PC-3 (cell line): ENCODE data around the gene RCBTB2. TPM values are rescaled to one million over a fixed set of nuclear protein-coding genes. Genes with fewer than 3 reads are reported as not detected.

Experiments used
- ATAC-seq: fragments of 200-7000 bp; cut with Tn5 transposase; 2 replicates; pipeline ENCODE4 v1.9.1; 2020; ENCODE audit warnings: mild to moderate bottlenecking, moderate library complexity
- BruUV-seq: library from RNA; stranded (reverse); fragments of 400-500 nt; replicated peaks from 2 replicates; lab custom pipeline; 2021; lab: Mats Ljungman, UMichigan
- CTCF ChIA-PET: fragments of 300-600 bp; sonication (Branson Sonifier 250); formaldehyde crosslinking; loops from one replicate; lab custom pipeline; 2022; ENCODE audit warnings: antibody characterized with exemption; lab: Charles Lee
- POLR2A ChIA-PET: fragments of 300-600 bp; sonication (Branson Sonifier 250); formaldehyde crosslinking; loops from one replicate; lab custom pipeline; 2022; ENCODE audit warnings: antibody characterized with exemption; ENCODE audit not compliant: unreplicated experiment; lab: Charles Lee
- DNase-seq: peaks from one replicate; pipeline ENCODE4 v3.0.0-alpha.2; 2015
- H2AFZ ChIP-seq: fragments of 300-600 bp; sonication (generic); 2 replicates; pipeline ENCODE4 v1.6.0; 2016; ENCODE audit warnings: antibody characterized with exemption, low read length
- H3F3A ChIP-seq: fragments of 300-600 bp; sonication (generic); one replicate; pipeline ENCODE4 v1.6.0; 2017; ENCODE audit warnings: antibody characterized with exemption, low read length, control low read depth, mild to moderate bottlenecking; ENCODE audit not compliant: unreplicated experiment
- H3K27ac ChIP-seq: fragments of 300-600 bp; sonication (generic); 2 replicates; pipeline ENCODE4 v1.5.1; 2016; ENCODE audit warnings: mild to moderate bottlenecking, low read length
- H3K27me3 ChIP-seq: fragments of 300-600 bp; sonication (generic); 2 replicates; pipeline ENCODE4 v1.6.1; 2016; ENCODE audit warnings: low read length, mixed read lengths
- H3K36me3 ChIP-seq: fragments of 300-600 bp; sonication (generic); 2 replicates; pipeline ENCODE4 v1.6.1; 2016; ENCODE audit warnings: low read depth, mixed run types, low read length, mixed read lengths
- H3K4me1 ChIP-seq: fragments of 300-600 bp; sonication (generic); 2 replicates; pipeline ENCODE4 v1.5.1; 2016; ENCODE audit warnings: low read length; ENCODE audit not compliant: insufficient read depth
- H3K4me2 ChIP-seq: fragments of 300-600 bp; sonication (generic); 2 replicates; pipeline ENCODE4 v1.6.0; 2016; ENCODE audit warnings: low read length
- H3K4me3 ChIP-seq: fragments of 300-600 bp; sonication (generic); 2 replicates; pipeline ENCODE4 v1.5.1; 2016; ENCODE audit warnings: mild to moderate bottlenecking, low read length, mixed read lengths
- H3K79me2 ChIP-seq: fragments of 300-600 bp; sonication (generic); 2 replicates; pipeline ENCODE4 v1.6.1; 2017; ENCODE audit warnings: low read length, mixed read lengths
- H3K9ac ChIP-seq: fragments of 300-600 bp; sonication (generic); 2 replicates; pipeline ENCODE4 v1.6.0; 2016; ENCODE audit warnings: mild to moderate bottlenecking, low read length
- H3K9me2 ChIP-seq: fragments of 300-600 bp; sonication (generic); replicated peaks from 2 replicates; pipeline ENCODE4 v1.6.1; 2016; ENCODE audit warnings: mixed run types, low read length, mixed read lengths
- H3K9me3 ChIP-seq: fragments of 300-600 bp; sonication (generic); 2 replicates; pipeline ENCODE4 v1.6.1; 2016; ENCODE audit warnings: low read length, mixed read lengths
- H4K20me1 ChIP-seq: fragments of 300-600 bp; sonication (generic); 2 replicates; pipeline ENCODE4 v1.6.1; 2016; ENCODE audit warnings: low read length, mixed read lengths
- EZH2 ChIP-seq: fragments of 300-600 bp; sonication (generic); IDR thresholded peaks from one replicate; pipeline ENCODE4 v1.6.1; 2017; ENCODE audit warnings: antibody characterized with exemption, mild to moderate bottlenecking, low read length; ENCODE audit not compliant: unreplicated experiment
- EZH2phosphoT487 ChIP-seq: fragments of 300-600 bp; sonication (generic); IDR thresholded peaks from 2 replicates; pipeline ENCODE4 v1.6.1; 2018; ENCODE audit warnings: mild to moderate bottlenecking, antibody characterized with exemption, low read length, borderline replicate concordance
- intact Hi-C: fragments of 100-400 bp; cut with micrococcal nuclease; formaldehyde crosslinking; loops from 2 replicates; pipeline ENCODE4 v1.9.0; 2023
- total RNA-seq: library from RNA; depleted of rRNA; stranded (reverse); fragments of >200 nt; gene quantifications from 2 replicates; pipeline ENCODE4 v1.2.3, GENCODE V29; 2014
- TF ChIP-seq, protein P1 (sequence below): fragments of 300-600 bp; sonication (generic); conservative IDR thresholded peaks from 2 replicates; pipeline ENCODE4 v1.5.1; 2017; ENCODE audit warnings: antibody characterized with exemption, low read depth, mild to moderate bottlenecking, low read length

The RCBTB2 gene
- total RNA-seq, 1 experiment from 2014 or later: 2.5 TPM

DNA sequence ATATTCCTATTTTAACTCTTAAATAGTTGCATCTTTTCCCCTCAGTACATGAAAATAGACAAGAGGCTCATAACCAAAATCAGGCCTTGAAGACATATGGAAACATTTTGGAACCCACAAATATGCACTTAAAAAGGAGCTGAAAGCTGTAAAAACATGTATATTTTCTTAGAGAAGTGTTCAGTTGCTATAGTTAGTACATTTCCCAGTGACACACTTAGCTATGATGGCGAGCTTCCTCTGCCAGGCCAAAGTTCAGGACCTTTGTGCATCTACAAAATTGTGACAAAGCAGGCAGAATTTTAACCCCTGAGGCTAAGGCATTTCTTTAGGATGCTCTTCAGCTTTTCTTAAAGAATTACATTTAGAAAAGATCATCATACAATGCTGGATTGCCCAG, 54.5 kb downstream of the RCBTB2 start:
- Histone ChIP-seq H3K36me3 (peaks cover 4% of the 10 kb centered on the region; the same call in 1 of the 2 replicates), H3F3A (no peaks in the 10 kb centered on the region), H3K4me1 (no peaks in the 10 kb centered on the region), H2AFZ (no peak overlapping the region), H3K9me3 (no peaks in the 10 kb centered on the region), H3K4me2 (no peak overlapping the region), H3K27me3 (no peaks in the 10 kb centered on the region), H3K9me2 (no peaks in the 10 kb centered on the region), H3K4me3 (no peak overlapping the region), H3K79me2 (no peaks in the 10 kb centered on the region), H4K20me1 (no peaks in the 10 kb centered on the region), H3K27ac (no peak overlapping the region), H3K9ac (no peak overlapping the region)
- ATAC-seq (no peak), DNase-seq (no peak)
- TF ChIP-seq, protein P1, sequence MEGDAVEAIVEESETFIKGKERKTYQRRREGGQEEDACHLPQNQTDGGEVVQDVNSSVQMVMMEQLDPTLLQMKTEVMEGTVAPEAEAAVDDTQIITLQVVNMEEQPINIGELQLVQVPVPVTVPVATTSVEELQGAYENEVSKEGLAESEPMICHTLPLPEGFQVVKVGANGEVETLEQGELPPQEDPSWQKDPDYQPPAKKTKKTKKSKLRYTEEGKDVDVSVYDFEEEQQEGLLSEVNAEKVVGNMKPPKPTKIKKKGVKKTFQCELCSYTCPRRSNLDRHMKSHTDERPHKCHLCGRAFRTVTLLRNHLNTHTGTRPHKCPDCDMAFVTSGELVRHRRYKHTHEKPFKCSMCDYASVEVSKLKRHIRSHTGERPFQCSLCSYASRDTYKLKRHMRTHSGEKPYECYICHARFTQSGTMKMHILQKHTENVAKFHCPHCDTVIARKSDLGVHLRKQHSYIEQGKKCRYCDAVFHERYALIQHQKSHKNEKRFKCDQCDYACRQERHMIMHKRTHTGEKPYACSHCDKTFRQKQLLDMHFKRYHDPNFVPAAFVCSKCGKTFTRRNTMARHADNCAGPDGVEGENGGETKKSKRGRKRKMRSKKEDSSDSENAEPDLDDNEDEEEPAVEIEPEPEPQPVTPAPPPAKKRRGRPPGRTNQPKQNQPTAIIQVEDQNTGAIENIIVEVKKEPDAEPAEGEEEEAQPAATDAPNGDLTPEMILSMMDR: no peak
- TF ChIP-seq EZH2 (no peak), EZH2phosphoT487 (no peak)
- ChIA-PET CTCF (no interaction called here), POLR2A (no interaction called here)
- no TSS peak for BruUV-seq
- intact Hi-C loops: no loop called here

DNA sequence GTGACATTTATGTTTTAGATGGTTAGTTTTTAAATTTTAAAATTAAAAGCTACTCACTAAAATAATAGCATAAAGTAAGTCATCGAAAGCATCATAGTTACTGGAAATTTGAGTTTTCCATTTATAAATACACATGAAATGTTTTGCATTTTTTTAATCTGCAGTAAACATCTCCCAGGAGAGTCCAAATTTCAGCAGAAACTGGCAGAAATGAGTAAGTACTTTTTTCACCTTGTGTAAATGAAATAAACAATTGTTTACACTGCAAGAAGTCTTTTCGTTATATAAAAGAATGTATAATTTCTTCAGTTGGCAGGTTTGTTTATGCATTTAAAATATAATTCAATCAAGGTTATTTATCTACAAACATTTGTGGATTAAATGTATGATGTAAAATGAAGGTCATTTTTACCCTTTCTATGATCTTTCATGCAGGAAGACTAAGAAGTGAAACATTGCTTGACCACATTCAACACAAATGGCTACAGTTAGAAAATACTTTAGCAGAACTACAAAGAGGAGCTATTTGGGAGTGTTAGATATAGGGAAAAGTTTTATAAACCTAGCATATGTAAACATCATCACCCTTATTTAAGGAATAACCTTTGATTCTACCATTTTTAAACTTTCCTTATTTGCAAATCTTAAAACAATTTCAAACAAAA, 55.6 kb downstream of the RCBTB2 start:
- Histone ChIP-seq H3K4me1 (no peaks in the 10 kb centered on the region), H3K9me2 (no peaks in the 10 kb centered on the region), H2AFZ (no peak overlapping the region), H3K79me2 (no peaks in the 10 kb centered on the region), H3K27ac (no peak overlapping the region), H3K9me3 (no peaks in the 10 kb centered on the region), H3K4me3 (no peak overlapping the region), H3K4me2 (no peak overlapping the region), H4K20me1 (no peaks in the 10 kb centered on the region), H3F3A (no peaks in the 10 kb centered on the region), H3K36me3 (peaks cover 4% of the 10 kb centered on the region; the same call in 1 of the 2 replicates), H3K9ac (no peak overlapping the region), H3K27me3 (no peaks in the 10 kb centered on the region)
- ATAC-seq: no peak
- no peak for DNase-seq
- TF ChIP-seq, protein P1: no peak
- no peak for TF ChIP-seq EZH2phosphoT487
- TF ChIP-seq EZH2: no peak
- POLR2A ChIA-PET: no interaction called here
- intact Hi-C loops: no loop called here
- CTCF ChIA-PET: no interaction called here
- BruUV-seq: no TSS peak

DNA sequence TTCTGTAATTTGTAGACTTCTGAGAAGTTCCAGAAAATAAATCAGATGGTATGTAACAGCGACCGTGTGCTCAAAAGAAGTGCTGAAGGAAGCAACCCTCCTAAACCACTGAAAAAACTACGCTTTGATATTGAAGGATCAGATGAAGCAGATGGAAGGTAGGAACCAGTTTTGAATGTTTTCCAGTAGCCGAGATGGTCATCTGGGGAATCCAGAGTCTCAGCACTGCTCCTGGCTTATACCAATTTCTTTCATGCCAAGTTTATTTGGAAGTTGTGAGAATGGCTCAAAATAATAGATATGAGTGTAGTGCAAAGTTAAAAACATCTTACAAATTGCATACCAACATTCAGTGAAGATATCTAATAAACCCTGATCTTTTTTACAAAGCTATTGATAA, 56.2 kb downstream of the RCBTB2 start:
- ATAC-seq (no peak), DNase-seq (no peak)
- TF ChIP-seq EZH2 (no peak), EZH2phosphoT487 (no peak)
- TF ChIP-seq, protein P1: no peak
- POLR2A ChIA-PET: no interaction called here
- no peak overlapping the region for H2AFZ ChIP-seq
- no peaks in the 10 kb centered on the region for H3F3A ChIP-seq
- H3K36me3 ChIP-seq: peaks cover 4% of the 10 kb centered on the region; the same call in 1 of the 2 replicates
- no peaks in the 10 kb centered on the region for H3K27me3 ChIP-seq
- CTCF ChIA-PET: no interaction called here
- no peaks in the 10 kb centered on the region for H4K20me1 ChIP-seq
- no peak overlapping the region for H3K27ac ChIP-seq
- no peaks in the 10 kb centered on the region for H3K9me2 ChIP-seq
- no peak overlapping the region for H3K9ac ChIP-seq
- H3K79me2 ChIP-seq: no peaks in the 10 kb centered on the region
- H3K4me2 ChIP-seq: no peak overlapping the region
- no TSS peak for BruUV-seq
- no peaks in the 10 kb centered on the region for H3K9me3 ChIP-seq
- H3K4me1 ChIP-seq: no peaks in the 10 kb centered on the region
- intact Hi-C loops: no loop called here
- H3K4me3 ChIP-seq: no peak overlapping the region
